Keratinocyte (primary cell): Measurements from ENCODE around the gene GALNS. TPM values are rescaled to one million over a fixed set of nuclear protein-coding genes. Genes with fewer than 3 reads are reported as not detected.

Experiments used
- DNase-seq: peaks from one replicate; pipeline ENCODE4 v3.0.0-alpha.2; 2011; ENCODE audit warnings: low read depth, missing footprints, low spot score
- FAIRE-seq: peaks from 2 replicates; lab custom pipeline; 2011; peaks lifted over from hg19 to GRCh38; lab: Jason Lieb, UNC
- H2AFZ ChIP-seq: 2 replicates; pipeline ENCODE4 v1.6.0; 2012; ENCODE audit warnings: low read length, control low read depth, inconsistent platforms; ENCODE audit not compliant: control insufficient read depth
- H3K27ac ChIP-seq: 2 replicates; pipeline ENCODE4 v1.5.1; 2011; ENCODE audit warnings: low read length; ENCODE audit not compliant: control insufficient read depth, insufficient read depth
- H3K27me3 ChIP-seq: 3 replicates; pipeline ENCODE4 v1.6.0; 2011; ENCODE audit warnings: low read length; ENCODE audit not compliant: control insufficient read depth, insufficient read depth; ENCODE audit errors: extremely low read depth
- H3K36me3 ChIP-seq, 2 experiments: 2 replicates in 1 of 2; 3 replicates in 1 of 2; pipeline ENCODE4 v1.5.1; 2011; ENCODE audit warnings: low read length in 2 of 2, mild to moderate bottlenecking in 1 of 2; ENCODE audit not compliant: control insufficient read depth in 2 of 2, insufficient read depth in 2 of 2; ENCODE audit errors: extremely low read depth in 1 of 2
- H3K4me1 ChIP-seq: 3 replicates; pipeline ENCODE4 v1.5.1; 2011; ENCODE audit warnings: low read length; ENCODE audit not compliant: control insufficient read depth, insufficient read depth; ENCODE audit errors: extremely low read depth
- H3K4me2 ChIP-seq: 3 replicates; pipeline ENCODE4 v1.6.0; 2011; ENCODE audit warnings: low read depth, low read length; ENCODE audit not compliant: control insufficient read depth, insufficient read depth; ENCODE audit errors: extremely low read depth
- H3K4me3 ChIP-seq, 3 experiments: fragments of 200-600 bp in 1 of 3; sonication (generic) in 1 of 3; 2 replicates in 2 of 3; 3 replicates in 1 of 3; pipeline ENCODE4 v1.5.1; 2011 to 2016; ENCODE audit warnings: low read length in 3 of 3, mild to moderate bottlenecking in 3 of 3, control low read depth in 2 of 3, inconsistent platforms in 1 of 3, low read depth in 1 of 3, mixed read lengths in 1 of 3, mixed run types in 1 of 3, moderate library complexity in 1 of 3; ENCODE audit not compliant: control insufficient read depth in 2 of 3, insufficient read depth in 2 of 3; ENCODE audit errors: extremely low read depth in 1 of 3
- H3K79me2 ChIP-seq: 2 replicates; pipeline ENCODE4 v1.6.0; 2012; ENCODE audit warnings: low read length; ENCODE audit not compliant: control insufficient read depth, insufficient read depth
- H3K9ac ChIP-seq: 3 replicates; pipeline ENCODE4 v1.6.0; 2011; ENCODE audit warnings: low read length; ENCODE audit not compliant: control insufficient read depth, insufficient read depth; ENCODE audit errors: extremely low read depth
- H3K9me1 ChIP-seq: 3 replicates; pipeline ENCODE4 v1.6.0; 2011; ENCODE audit warnings: low read length; ENCODE audit not compliant: control insufficient read depth, insufficient read depth; ENCODE audit errors: extremely low read depth
- H3K9me3 ChIP-seq: 2 replicates; pipeline ENCODE4 v1.5.1; 2012; ENCODE audit warnings: low read depth, low read length; ENCODE audit not compliant: control insufficient read depth
- H4K20me1 ChIP-seq: 3 replicates; pipeline ENCODE4 v1.6.0; 2011; ENCODE audit warnings: low read length; ENCODE audit not compliant: control insufficient read depth, insufficient read depth; ENCODE audit errors: extremely low read depth
- EZH2 ChIP-seq: IDR thresholded peaks from one replicate; pipeline ENCODE4 v1.6.1; 2012; ENCODE audit warnings: inconsistent platforms, mild to moderate bottlenecking, low read length, moderate library complexity
- dilution Hi-C: fragments of 300-500 bp; cut with MboI; formaldehyde crosslinking; loops from one replicate; pipeline ENCODE4 v1.7.0; 2020; ENCODE audit warnings: low sequenced_read_pairs; ENCODE audit not compliant: extremely low pct_ligation_motif_present
- polyA plus RNA-seq, 5 experiments: library from polyadenylated mRNA; depleted of rRNA in 3 of 5; stranded (reverse) in 3 of 5; stranded (forward) in 1 of 5; unstranded in 1 of 5; fragments of >200 nt; gene quantifications; 1 replicate in 1 of 5; 2 replicates in 3 of 5; 3 replicates in 1 of 5; pipeline versions ENCODE4 v1.2.1 to v1.2.3, GENCODE V29; 2011 to 2012; ENCODE audit warnings: missing spikeins in 2 of 5, low read depth in 1 of 5, low replicate concordance in 1 of 5
- TF ChIP-seq, protein P1 (sequence below), 3 experiments: IDR thresholded peaks in 1 of 3; conservative IDR thresholded peaks in 1 of 3; optimal IDR thresholded peaks in 1 of 3; 2 replicates in 2 of 3; 3 replicates in 1 of 3; pipeline versions ENCODE3 to v1.5.1; 2011; ENCODE audit warnings: low read length in 3 of 3, mild to moderate bottlenecking in 3 of 3, moderate library complexity in 2 of 3, control low read depth in 1 of 3, inconsistent platforms in 1 of 3; ENCODE audit not compliant: insufficient read depth in 2 of 3; ENCODE audit errors: extremely low read depth in 1 of 3

GALNS gene
- polyA plus RNA-seq, 1 donor (not counting 4 experiments of a cell fraction or from before 2014, with no cell fraction given), result 8.3 TPM

- dilution Hi-C loops, result no loop called here
- no peaks in the 10 kb centered on the region for H3K9me3 ChIP-seq
- H3K9ac ChIP-seq, result no peak overlapping the region
- FAIRE-seq (no peak), DNase-seq (no peak)
- TF ChIP-seq EZH2, result no peak
- TF ChIP-seq, protein P1, sequence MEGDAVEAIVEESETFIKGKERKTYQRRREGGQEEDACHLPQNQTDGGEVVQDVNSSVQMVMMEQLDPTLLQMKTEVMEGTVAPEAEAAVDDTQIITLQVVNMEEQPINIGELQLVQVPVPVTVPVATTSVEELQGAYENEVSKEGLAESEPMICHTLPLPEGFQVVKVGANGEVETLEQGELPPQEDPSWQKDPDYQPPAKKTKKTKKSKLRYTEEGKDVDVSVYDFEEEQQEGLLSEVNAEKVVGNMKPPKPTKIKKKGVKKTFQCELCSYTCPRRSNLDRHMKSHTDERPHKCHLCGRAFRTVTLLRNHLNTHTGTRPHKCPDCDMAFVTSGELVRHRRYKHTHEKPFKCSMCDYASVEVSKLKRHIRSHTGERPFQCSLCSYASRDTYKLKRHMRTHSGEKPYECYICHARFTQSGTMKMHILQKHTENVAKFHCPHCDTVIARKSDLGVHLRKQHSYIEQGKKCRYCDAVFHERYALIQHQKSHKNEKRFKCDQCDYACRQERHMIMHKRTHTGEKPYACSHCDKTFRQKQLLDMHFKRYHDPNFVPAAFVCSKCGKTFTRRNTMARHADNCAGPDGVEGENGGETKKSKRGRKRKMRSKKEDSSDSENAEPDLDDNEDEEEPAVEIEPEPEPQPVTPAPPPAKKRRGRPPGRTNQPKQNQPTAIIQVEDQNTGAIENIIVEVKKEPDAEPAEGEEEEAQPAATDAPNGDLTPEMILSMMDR (optimal IDR thresholded peaks at IDR 0.05 in 1 of 3, IDR thresholded peaks at IDR 0.05 in 1 of 3, conservative IDR thresholded peaks at IDR 0.05 in 1 of 3; ENCODE audit: extremely low read depth in 1 of 3, insufficient read depth in 2 of 3, low read length in 3 of 3), result no peak
- peaks cover 5% of the 10 kb centered on the region for H3K4me1 ChIP-seq
- H3K36me3 ChIP-seq, result peaks cover 4 to 6% of the 10 kb centered on the region in 2 experiments
- no peaks in the 10 kb centered on the region for H3K9me1 ChIP-seq
- H3K4me3 ChIP-seq, result no peak overlapping the region
- no peak overlapping the region for H3K4me2 ChIP-seq
- no peak overlapping the region for H2AFZ ChIP-seq
- H3K79me2 ChIP-seq, result peaks cover 5% of the 10 kb centered on the region
- no peak overlapping the region for H3K27ac ChIP-seq
- H4K20me1 ChIP-seq, result no peaks in the 10 kb centered on the region
- H3K27me3 ChIP-seq, result no peaks in the 10 kb centered on the region
Observed at GRCh38 chr16:88853325-88853941, 3.3 kb downstream of the GALNS start.

- Histone ChIP-seq H3K27ac (no peak overlapping the region), H3K4me1 (peaks cover 5% of the 10 kb centered on the region), H2AFZ (no peak overlapping the region), H3K9ac (no peak overlapping the region), H4K20me1 (no peaks in the 10 kb centered on the region), H3K27me3 (no peaks in the 10 kb centered on the region), H3K4me2 (no peak overlapping the region), H3K79me2 (peaks cover 3% of the 10 kb centered on the region), H3K9me1 (no peaks in the 10 kb centered on the region), H3K36me3 (peaks cover 4 to 6% of the 10 kb centered on the region in 2 experiments), H3K9me3 (no peaks in the 10 kb centered on the region), H3K4me3 (no peak overlapping the region)
- FAIRE-seq (no peak), DNase-seq (no peak)
- TF ChIP-seq, protein P1 (optimal IDR thresholded peaks at IDR 0.05 in 1 of 3, IDR thresholded peaks at IDR 0.05 in 1 of 3, conservative IDR thresholded peaks at IDR 0.05 in 1 of 3; ENCODE audit: extremely low read depth in 1 of 3, insufficient read depth in 2 of 3, low read length in 3 of 3), result no peak
- no peak for TF ChIP-seq EZH2
- dilution Hi-C loops, result no loop called here
Observed at GRCh38 chr16:88851616-88852015, 5.1 kb downstream of the GALNS start.
